Neural cell (in vitro differentiated cells): ENCODE measurements around the gene FAM135A.

Source experiments
- EP300 ChIP-seq: fragments of 450-650 bp; conservative IDR thresholded peaks from 2 replicates; pipeline ENCODE4 v1.6.1; 2014; ENCODE audit warnings: antibody characterized with exemption, mild to moderate bottlenecking, moderate library complexity; ENCODE audit not compliant: poor library complexity, severe bottlenecking
- SMC3 ChIP-seq: fragments of 450-650 bp; conservative IDR thresholded peaks from 2 replicates; pipeline ENCODE4 v1.6.1; 2014; ENCODE audit warnings: antibody characterized with exemption, mild to moderate bottlenecking, moderate library complexity; ENCODE audit not compliant: poor library complexity
- TF ChIP-seq, protein P1 (sequence below): fragments of 450-650 bp; IDR thresholded peaks from 2 replicates; pipeline ENCODE4 v1.5.1; 2014; ENCODE audit warnings: antibody characterized with exemption, mild to moderate bottlenecking, moderate library complexity; ENCODE audit not compliant: poor library complexity, severe bottlenecking
- TF ChIP-seq, protein P2 (sequence below): IDR thresholded peaks from 2 replicates; pipeline ENCODE4 v1.6.1; 2012; ENCODE audit warnings: borderline replicate concordance

DNA sequence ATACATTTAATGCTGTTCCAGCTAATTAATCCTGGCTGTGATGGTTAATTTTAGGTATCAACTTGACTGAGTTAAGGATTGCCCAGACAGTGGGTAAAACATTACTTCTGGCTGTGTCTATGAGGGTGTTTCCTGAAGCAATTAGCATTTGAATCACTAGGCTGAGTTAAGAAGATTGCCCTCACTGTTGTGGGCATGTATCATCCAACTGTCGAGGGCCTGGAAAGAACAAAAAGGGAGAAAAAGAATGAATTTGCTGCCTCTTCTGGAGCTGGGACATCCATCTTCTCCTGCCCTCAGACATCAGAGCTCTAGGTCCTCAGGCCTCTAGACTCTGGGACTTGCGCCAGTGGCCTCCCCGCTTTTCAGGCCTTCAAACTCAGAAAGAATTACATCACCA lies 187.7 kb downstream of the FAM135A start:
- TF ChIP-seq, protein P1, sequence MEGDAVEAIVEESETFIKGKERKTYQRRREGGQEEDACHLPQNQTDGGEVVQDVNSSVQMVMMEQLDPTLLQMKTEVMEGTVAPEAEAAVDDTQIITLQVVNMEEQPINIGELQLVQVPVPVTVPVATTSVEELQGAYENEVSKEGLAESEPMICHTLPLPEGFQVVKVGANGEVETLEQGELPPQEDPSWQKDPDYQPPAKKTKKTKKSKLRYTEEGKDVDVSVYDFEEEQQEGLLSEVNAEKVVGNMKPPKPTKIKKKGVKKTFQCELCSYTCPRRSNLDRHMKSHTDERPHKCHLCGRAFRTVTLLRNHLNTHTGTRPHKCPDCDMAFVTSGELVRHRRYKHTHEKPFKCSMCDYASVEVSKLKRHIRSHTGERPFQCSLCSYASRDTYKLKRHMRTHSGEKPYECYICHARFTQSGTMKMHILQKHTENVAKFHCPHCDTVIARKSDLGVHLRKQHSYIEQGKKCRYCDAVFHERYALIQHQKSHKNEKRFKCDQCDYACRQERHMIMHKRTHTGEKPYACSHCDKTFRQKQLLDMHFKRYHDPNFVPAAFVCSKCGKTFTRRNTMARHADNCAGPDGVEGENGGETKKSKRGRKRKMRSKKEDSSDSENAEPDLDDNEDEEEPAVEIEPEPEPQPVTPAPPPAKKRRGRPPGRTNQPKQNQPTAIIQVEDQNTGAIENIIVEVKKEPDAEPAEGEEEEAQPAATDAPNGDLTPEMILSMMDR, result no peak
- TF ChIP-seq, protein P2, sequence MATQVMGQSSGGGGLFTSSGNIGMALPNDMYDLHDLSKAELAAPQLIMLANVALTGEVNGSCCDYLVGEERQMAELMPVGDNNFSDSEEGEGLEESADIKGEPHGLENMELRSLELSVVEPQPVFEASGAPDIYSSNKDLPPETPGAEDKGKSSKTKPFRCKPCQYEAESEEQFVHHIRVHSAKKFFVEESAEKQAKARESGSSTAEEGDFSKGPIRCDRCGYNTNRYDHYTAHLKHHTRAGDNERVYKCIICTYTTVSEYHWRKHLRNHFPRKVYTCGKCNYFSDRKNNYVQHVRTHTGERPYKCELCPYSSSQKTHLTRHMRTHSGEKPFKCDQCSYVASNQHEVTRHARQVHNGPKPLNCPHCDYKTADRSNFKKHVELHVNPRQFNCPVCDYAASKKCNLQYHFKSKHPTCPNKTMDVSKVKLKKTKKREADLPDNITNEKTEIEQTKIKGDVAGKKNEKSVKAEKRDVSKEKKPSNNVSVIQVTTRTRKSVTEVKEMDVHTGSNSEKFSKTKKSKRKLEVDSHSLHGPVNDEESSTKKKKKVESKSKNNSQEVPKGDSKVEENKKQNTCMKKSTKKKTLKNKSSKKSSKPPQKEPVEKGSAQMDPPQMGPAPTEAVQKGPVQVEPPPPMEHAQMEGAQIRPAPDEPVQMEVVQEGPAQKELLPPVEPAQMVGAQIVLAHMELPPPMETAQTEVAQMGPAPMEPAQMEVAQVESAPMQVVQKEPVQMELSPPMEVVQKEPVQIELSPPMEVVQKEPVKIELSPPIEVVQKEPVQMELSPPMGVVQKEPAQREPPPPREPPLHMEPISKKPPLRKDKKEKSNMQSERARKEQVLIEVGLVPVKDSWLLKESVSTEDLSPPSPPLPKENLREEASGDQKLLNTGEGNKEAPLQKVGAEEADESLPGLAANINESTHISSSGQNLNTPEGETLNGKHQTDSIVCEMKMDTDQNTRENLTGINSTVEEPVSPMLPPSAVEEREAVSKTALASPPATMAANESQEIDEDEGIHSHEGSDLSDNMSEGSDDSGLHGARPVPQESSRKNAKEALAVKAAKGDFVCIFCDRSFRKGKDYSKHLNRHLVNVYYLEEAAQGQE, result no peak
- TF ChIP-seq EP300 (no peak), SMC3 (no peak)
